Motor neuron (in vitro differentiated cells): ENCODE data around the gene NCAM2. TPM values are rescaled to one million over a fixed set of nuclear protein-coding genes. Genes with fewer than 3 reads are reported as not detected.

ENCODE experiments used
- ATAC-seq, 8 experiments: fragments of 200-7000 bp; cut with Tn5 transposase; replicated peaks in 6 of 8; 2 replicates each; pipeline ENCODE4 v1.8.0; 2021; ENCODE audit warnings: mild to moderate bottlenecking in 8 of 8, moderate library complexity in 8 of 8
- H3K27ac ChIP-seq, 2 donors: fragments of 250-450 bp; sonication (Bioruptor Pico); 2 replicates each; pipeline ENCODE4 v1.9.0; 2021; ENCODE audit warnings: antibody characterized with exemption in 2 of 2, mild to moderate bottlenecking in 2 of 2, moderate library complexity in 1 of 2
- H3K4me1 ChIP-seq, 2 donors: fragments of 250-450 bp; sonication (Bioruptor Pico); replicated peaks in 1 of 2; 2 replicates each; pipeline ENCODE4 v1.6.1; 2021; ENCODE audit warnings: antibody characterized with exemption in 2 of 2, mild to moderate bottlenecking in 2 of 2, moderate library complexity in 1 of 2
- H3K4me3 ChIP-seq, 5 donors: fragments of 250-450 bp; sonication (Bioruptor Pico); 2 replicates each; pipeline ENCODE4 v1.9.0; 2021; ENCODE audit warnings: antibody characterized with exemption in 5 of 5, mild to moderate bottlenecking in 5 of 5, moderate library complexity in 4 of 5
- WGBS, 10 experiments: fragments of 450-650 bp; shearing (Covaris generic); methylation state at CpG; one replicate each; pipeline ENCODE4 v1.0.0; 2022; 5-methylcytosine and 5-hydroxymethylcytosine counted together
- in situ Hi-C, 9 experiments: fragments of 400-800 bp; cut with MboI; loops; one replicate each; pipeline ENCODE4 v1.15.0; 2021; ENCODE audit warnings: low sequenced_read_pairs in 9 of 9, low pct_unique_long_range_greater_than_20kb in 2 of 9; ENCODE audit not compliant: unreplicated experiment in 9 of 9
- total RNA-seq, 8 experiments: library from RNA; unstranded; fragments of 300-600 nt; gene quantifications; 2 replicates each; pipeline versions ENCODE4 v1.2.3 to v1.2.4, GENCODE V29; 2022

The NCAM2 gene
- total RNA-seq, 8 experiments from 2014 or later: 0.35 to 15.4 (median 8.5) TPM; not detected in 1

DNA sequence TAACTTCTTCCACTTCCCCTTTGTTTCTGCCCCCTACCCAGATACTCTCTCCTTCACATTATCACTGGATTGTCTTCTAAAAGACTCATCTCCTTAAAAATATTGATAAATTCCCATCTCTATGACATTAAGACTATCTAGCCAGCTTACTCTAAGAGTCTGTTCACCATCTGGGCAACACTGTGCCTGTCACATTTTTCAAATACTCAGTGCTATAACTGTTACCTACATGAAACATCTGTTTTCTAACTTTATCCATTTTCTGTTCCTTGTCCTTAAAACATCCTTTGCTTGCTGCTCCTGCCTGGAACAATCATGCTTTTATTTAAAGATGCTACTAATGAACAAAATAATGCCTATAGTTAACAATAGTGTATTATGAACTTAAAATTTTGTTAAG lies 81.4 kb downstream of the NCAM2 start:
- ATAC-seq: no peak
- in situ Hi-C loops: no loop called here
- H3K4me3 ChIP-seq: no peak overlapping the region

DNA sequence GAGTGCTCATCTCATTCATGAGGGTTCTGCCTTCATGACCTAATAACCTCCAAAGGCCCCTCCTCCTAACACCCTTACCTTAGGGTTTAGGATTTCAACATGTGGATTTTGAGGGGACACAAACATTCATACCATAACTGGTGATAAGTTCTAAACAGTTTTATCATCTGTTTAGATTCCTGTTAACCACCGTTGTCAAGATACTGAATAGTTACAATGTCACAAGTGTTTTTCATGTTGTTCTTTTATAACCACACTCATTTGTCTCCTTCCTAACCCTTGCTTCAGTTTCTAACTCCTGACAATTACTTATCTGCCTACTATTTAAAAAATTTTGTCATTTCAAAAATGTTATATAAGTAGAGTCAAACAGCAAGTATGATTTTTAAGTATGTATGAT lies 86.0 kb downstream of the NCAM2 start:
- in situ Hi-C loops: no loop called here
- H3K27ac ChIP-seq: no peak overlapping the region
- no peaks in the 10 kb centered on the region for H3K4me1 ChIP-seq
- WGBS, 10 experiments: 0 to 100% (median 80%) methylated on average over 1 of the region's 1 CpG; no CpG with 5 or more reads in 2 of the 10 experiments
- ATAC-seq: no peak
- no peak overlapping the region for H3K4me3 ChIP-seq

More for the DNA sequence above, 81.4 kb downstream of the NCAM2 start:
- H3K27ac ChIP-seq: no peak overlapping the region
- no peaks in the 10 kb centered on the region for H3K4me1 ChIP-seq

DNA sequence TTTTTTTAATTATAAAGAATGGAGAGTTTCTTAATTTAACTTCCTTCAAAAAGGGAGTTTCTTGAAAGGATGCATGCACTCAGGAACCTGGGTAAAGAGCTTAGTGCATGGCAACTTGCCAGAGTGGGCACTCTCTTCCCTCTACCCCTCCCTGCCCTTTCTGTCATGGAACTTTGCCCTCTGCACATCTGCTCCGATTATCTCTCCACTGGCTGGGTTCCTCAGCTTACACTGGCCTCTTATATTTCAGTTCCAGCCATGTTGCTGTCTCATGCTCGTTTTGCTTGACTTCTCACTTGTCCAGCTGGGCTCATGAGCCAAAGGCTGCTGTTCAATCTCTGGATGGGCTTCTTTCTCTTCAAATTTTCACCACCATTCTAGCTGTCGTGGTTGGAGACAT lies 87.0 kb downstream of the NCAM2 start:
- no peak for ATAC-seq
- Histone ChIP-seq H3K27ac (no peak overlapping the region), H3K4me1 (no peaks in the 10 kb centered on the region), H3K4me3 (no peak overlapping the region)
- 20 to 100% (median 53%) methylated on average over 1 to 3 of the region's 3 CpGs; no CpG with 5 or more reads in 4 of the 10 experiments for WGBS, 10 experiments
- in situ Hi-C loops: no loop called here

DNA sequence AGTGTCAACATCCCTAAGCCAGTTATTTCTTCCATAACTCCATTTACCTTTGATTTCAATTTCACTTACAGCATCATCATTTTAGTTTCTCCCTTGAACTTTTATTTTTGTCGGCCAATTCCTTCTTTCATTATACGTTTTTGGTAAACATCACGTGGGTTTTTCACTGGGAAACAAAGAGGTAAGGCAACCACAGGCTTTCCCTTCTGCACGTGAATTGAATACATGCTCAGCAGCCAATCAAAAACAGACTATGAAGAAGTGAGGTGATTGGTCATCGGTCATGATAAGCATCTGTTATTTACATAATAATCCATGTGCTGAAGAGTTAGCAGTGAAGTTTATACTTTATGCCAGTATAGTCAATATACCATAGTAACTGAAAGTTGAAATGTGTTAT lies 98.7 kb downstream of the NCAM2 start:
- H3K27ac ChIP-seq: no peak overlapping the region
- no peaks in the 10 kb centered on the region for H3K4me1 ChIP-seq
- in situ Hi-C loops: no loop called here
- H3K4me3 ChIP-seq: no peak overlapping the region
- ATAC-seq: no peak
- 43 to 100% (median 68%) methylated on average over 1 to 5 of the region's 5 CpGs for WGBS, 10 experiments

DNA sequence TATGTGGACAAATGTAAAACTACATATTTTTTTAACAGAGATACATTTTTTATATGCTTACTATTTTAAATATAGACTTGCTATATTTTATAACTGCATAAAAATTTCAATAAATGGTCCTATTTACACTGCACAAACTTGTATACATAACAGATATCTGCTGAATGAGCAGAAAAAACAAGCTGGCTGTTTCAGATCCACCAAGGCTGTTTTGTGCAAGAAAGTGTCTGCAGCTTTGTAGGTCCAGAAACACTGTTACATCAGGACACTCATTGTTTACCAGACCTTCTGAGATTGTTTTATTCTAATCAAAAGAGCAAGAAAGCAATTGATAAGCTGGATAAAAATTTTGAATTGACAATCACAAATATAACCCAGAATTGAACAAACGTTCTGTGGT lies 99.3 kb downstream of the NCAM2 start:
- in situ Hi-C loops: no loop called here
- Histone ChIP-seq H3K4me3 (no peak overlapping the region), H3K4me1 (no peaks in the 10 kb centered on the region), H3K27ac (no peak overlapping the region)
- ATAC-seq: no peak
- 0 to 100% (median 75%) methylated on average over 1 of the region's 1 CpG; no CpG with 5 or more reads in 5 of the 10 experiments for WGBS, 10 experiments

DNA sequence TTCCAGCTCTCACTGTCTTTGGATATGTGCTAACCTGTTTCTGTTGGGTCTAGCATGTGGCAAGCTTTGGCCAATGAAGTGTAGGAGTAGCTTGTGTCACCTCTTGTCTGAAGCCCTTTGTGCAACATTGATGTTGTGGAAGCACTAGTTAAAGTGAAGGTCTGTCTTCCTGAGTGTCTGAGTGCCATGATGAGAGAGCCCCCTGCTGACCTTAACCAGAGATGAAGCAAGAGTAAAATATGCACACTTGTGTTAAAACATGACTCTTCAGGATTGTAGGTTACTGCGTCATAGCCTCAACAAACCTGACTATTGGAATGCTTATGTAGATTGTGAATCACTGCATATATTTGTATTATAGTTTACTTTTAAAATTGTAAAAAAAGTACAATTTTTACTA lies 103.7 kb downstream of the NCAM2 start:
- no peak overlapping the region for H3K4me3 ChIP-seq
- H3K4me1 ChIP-seq: no peaks in the 10 kb centered on the region
- in situ Hi-C loops: loop anchor here in 1 of 9 experiments (25.0 kb wide), 1 partner anchor 90 kb away; no protein-coding TSS in a partner anchor
- 78 to 100% (median 93%) methylated on average over 1 of the region's 1 CpG; no CpG with 5 or more reads in 4 of the 10 experiments for WGBS, 10 experiments
- ATAC-seq: peak in 4 of 8 experiments; percentile 36 to 84 (median 72)
- H3K27ac ChIP-seq: no peak overlapping the region

DNA sequence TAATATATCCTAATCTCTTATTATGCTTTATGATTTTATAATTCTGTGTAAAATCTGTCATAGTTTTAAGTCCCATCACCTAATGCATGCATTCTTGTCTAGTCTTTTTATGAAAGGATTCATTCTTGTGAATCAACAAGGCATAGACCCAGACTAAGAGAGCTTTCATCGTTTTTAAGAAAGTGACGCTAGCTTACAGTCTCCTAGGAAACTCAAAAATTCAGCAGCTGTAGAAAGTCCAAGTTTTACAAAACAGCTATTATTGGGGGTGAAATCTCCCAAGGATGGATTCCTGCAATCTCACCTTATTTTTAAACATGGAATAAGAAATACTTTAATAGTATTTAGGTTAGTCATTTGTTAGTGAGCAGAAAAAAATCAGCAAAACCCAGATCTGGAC lies 104.7 kb downstream of the NCAM2 start:
- no peak overlapping the region for H3K4me3 ChIP-seq
- no peak for ATAC-seq
- WGBS, 10 experiments: 17 to 92% (median 54%) methylated on average over 1 to 2 of the region's 2 CpGs; no CpG with 5 or more reads in 1 of the 10 experiments
- in situ Hi-C loops: loop anchor here in 1 of 9 experiments (25.0 kb wide), 1 partner anchor 91 kb away; no protein-coding TSS in a partner anchor
- H3K4me1 ChIP-seq: no peaks in the 10 kb centered on the region
- H3K27ac ChIP-seq: no peak overlapping the region

DNA sequence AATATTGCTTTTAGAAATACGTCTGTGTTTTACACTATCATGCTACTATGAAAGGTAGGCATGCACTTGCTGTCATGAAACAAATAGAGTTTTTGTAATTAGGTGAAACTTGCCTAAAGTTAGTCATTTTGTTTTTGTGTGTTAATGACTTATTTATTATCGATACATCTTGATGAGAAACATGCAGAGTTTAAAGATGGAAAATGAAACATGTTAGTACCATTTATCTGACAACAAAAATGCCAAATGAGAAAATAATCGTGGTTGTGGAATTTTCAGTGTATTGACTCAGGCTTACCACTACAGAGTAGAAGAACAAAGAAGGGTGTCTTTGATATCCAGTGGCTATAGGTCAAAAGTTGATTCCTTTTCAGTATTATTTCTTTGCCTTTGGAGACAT lies 105.5 kb downstream of the NCAM2 start:
- no peaks in the 10 kb centered on the region for H3K4me1 ChIP-seq
- in situ Hi-C loops: loop anchor here in 1 of 9 experiments (25.0 kb wide), 1 partner anchor 91 kb away; no protein-coding TSS in a partner anchor
- H3K27ac ChIP-seq: no peak overlapping the region
- 21 to 100% (median 60%) methylated on average over 1 to 3 of the region's 3 CpGs; no CpG with 5 or more reads in 1 of the 10 experiments for WGBS, 10 experiments
- H3K4me3 ChIP-seq: no peak overlapping the region
- ATAC-seq: no peak

DNA sequence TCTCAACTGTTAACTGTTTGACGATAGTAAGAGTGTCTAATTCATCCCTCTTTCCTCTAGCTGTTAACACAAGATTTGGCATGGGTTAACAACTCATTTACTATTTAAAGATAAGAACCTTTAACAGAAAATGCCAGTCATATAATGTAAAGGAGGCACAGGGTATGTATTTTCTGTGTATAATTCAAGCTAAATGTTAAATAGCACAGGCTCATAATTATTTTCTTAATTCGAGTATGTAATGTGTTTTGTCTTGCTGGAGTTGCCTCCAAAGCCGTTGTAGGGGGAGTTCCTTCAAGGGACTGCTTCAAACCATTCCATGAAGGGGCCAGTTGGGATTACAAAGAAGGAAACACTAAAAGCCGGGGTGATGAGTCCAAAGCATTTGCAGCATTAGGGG lies 111.5 kb downstream of the NCAM2 start:
- 41 to 100% (median 86%) methylated on average over 1 to 4 of the region's 4 CpGs for WGBS, 10 experiments
- in situ Hi-C loops: loop anchor here in 1 of 9 experiments (25.0 kb wide), 1 partner anchor 97 kb away; no protein-coding TSS in a partner anchor
- Histone ChIP-seq H3K4me3 (no peak overlapping the region), H3K27ac (no peak overlapping the region), H3K4me1 (no peaks in the 10 kb centered on the region)
- ATAC-seq: no peak

DNA sequence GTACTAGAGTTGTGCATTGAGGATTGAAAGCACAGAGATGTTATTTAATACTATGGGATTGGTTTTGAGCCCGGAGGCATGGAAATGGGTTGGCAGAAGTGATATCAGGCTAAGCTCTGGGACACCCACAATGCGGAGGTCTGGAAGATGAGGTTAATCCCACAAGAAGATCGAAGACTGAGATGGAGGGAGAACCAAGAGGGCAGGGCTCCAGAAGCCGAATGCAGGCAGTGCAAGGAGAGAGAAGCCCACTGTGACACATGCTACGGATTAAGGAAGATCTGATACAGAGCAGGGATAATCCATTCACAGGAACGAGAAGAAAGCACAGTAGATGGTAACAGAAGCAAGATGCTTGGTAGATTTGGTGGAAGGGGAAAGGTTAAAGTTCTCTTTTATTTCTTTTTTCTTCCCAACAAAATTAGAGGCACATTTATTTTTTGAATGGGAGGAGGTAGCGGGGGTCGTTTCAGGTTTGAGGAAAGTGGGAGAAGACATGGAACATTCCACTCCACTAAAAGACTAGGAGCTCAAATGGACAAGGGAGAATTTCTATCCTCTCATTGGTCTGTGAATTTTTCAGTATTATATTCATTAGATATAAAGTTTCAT lies 113.2 kb downstream of the NCAM2 start:
- WGBS, 10 experiments: 27 to 100% (median 88%) methylated on average over 3 to 8 of the region's 8 CpGs; no CpG with 5 or more reads in 1 of the 10 experiments
- Histone ChIP-seq H3K27ac (no peak overlapping the region), H3K4me1 (no peaks in the 10 kb centered on the region), H3K4me3 (no peak overlapping the region)
- ATAC-seq: no peak
- in situ Hi-C loops: loop anchor here in 1 of 9 experiments (25.0 kb wide), 1 partner anchor 99 kb away; no protein-coding TSS in a partner anchor

DNA sequence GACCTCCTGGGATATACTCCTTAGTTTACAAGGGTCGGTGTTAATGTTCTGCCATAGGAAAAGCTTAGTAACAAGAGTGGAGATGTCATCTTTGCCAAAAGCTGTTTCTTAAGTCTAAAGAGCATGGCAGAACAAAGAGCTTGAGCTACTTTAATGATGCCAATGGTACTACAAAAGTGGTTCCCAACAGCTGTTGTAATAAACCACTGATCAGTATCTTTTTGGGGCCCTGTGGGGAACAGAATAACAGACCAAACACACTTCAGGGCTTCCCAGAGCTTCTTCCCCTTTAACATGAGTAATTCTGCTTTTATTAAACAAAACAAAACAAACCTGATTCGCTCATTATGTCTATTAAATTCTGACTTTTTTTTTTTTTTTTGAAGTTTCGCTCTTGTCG lies 116.3 kb downstream of the NCAM2 start:
- in situ Hi-C loops: loop anchor here in 1 of 9 experiments (25.0 kb wide), 1 partner anchor 102 kb away; no protein-coding TSS in a partner anchor
- whole genome bisulfite sequencing, 10 experiments: 14 to 100% (median 84%) methylated on average over 1 to 4 of the region's 4 CpGs
- Histone ChIP-seq H3K4me1 (no peaks in the 10 kb centered on the region), H3K4me3 (no peak overlapping the region), H3K27ac (no peak overlapping the region)
- no peak for ATAC-seq

DNA sequence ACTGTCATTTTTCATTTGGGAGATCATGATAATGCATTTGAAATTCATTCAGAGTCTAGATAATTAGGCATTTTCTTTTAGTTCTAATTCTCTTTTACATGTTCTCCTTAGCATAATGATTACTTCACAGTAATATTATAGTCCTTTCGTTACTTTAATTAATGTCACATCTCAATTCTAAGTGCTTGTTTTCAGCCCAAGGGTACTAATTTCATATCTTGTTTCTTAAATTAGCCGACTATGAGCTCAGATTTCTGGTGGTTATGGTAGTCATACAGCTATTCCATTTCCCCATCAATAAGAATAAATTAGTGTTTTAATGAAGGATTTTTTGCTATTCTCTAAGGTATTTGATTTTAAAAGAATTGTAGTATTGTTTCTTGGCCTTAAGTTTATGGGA lies 120.9 kb downstream of the NCAM2 start:
- in situ Hi-C loops: loop anchor here in 1 of 9 experiments (25.0 kb wide), 1 partner anchor 107 kb away; no protein-coding TSS in a partner anchor
- ATAC-seq: no peak
- H3K4me1 ChIP-seq: no peaks in the 10 kb centered on the region
- WGBS, 10 experiments: 5 to 100% (median 81%) methylated on average over 1 to 2 of the region's 2 CpGs
- no peak overlapping the region for H3K27ac ChIP-seq
- no peak overlapping the region for H3K4me3 ChIP-seq

DNA sequence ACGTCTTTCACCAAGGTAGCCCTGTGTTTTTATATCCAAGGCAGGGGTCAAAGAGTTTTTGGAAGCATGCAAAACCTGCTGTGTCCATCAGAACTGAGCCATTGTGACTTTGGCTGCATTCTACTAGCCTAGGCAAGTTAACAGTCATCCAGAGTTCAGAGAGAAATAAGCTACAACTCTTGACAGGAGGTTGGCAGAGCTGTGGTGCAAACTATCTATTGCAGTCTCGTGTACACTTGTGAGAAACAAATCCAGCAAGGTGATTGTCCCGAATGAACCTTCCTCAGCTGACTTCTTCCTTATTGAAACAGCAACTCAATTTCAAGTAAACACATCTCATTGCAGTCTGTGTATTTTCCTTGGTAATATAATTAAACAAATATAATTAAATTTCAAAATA lies 124.5 kb downstream of the NCAM2 start:
- H3K4me3 ChIP-seq: no peak overlapping the region
- ATAC-seq: no peak
- no peak overlapping the region for H3K27ac ChIP-seq
- H3K4me1 ChIP-seq: no peaks in the 10 kb centered on the region
- in situ Hi-C loops: loop anchor here in 1 of 9 experiments (25.0 kb wide), 1 partner anchor 110 kb away; no protein-coding TSS in a partner anchor
- 14 to 91% (median 50%) methylated on average over 1 to 3 of the region's 3 CpGs; no CpG with 5 or more reads in 3 of the 10 experiments for WGBS, 10 experiments

DNA sequence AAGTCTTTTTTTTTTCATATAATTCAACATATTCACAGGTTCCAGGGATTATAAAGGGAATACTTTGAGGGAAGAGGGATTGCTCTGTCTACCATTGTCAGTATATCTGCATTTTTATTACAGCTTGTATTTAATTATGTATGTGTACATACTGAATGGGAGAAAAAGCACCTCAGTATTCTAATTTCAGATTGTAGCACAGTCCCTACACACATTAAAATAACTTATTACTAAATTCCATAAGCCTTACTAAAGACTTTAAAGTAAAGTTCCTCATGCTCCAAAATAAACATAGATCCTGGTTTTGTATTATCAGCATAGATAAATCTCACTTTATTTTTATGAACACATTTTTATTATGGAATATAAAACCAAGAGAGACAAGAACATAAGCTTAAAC lies 134.2 kb downstream of the NCAM2 start:
- Histone ChIP-seq H3K4me1 (no peaks in the 10 kb centered on the region), H3K4me3 (no peak overlapping the region), H3K27ac (no peak overlapping the region)
- ATAC-seq: peak in 1 of 8 experiments; percentile 51
- in situ Hi-C loops: no loop called here
